ENCODE results near the gene GARNL3.

DNA sequence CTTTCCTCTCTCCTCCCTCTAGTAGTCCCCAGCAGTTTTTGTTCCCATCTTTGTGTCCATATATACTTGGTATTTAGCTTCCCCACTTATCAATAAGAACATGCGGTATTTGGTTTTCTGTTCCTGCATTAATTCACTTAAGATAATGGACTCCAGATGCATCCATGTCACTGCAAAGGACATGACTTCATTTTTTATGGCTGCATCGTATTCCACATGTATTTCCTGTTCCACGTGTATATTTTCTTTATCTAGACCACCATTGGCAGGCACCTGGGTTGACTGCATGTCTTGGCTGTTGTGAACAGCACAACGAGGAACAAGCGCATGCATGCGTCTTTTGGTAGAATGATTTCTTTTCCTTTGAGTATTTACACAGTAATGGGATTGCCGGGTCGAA, 165.8 kb downstream of the GARNL3 start:
- TF ChIP-seq, protein P1, sequence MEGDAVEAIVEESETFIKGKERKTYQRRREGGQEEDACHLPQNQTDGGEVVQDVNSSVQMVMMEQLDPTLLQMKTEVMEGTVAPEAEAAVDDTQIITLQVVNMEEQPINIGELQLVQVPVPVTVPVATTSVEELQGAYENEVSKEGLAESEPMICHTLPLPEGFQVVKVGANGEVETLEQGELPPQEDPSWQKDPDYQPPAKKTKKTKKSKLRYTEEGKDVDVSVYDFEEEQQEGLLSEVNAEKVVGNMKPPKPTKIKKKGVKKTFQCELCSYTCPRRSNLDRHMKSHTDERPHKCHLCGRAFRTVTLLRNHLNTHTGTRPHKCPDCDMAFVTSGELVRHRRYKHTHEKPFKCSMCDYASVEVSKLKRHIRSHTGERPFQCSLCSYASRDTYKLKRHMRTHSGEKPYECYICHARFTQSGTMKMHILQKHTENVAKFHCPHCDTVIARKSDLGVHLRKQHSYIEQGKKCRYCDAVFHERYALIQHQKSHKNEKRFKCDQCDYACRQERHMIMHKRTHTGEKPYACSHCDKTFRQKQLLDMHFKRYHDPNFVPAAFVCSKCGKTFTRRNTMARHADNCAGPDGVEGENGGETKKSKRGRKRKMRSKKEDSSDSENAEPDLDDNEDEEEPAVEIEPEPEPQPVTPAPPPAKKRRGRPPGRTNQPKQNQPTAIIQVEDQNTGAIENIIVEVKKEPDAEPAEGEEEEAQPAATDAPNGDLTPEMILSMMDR (IDR thresholded peaks at IDR 0.05) = no peak
- no peak for TF ChIP-seq POLR2A (IDR thresholded peaks at IDR 0.05)
